T-helper 2 cell treated with Interferon-gamma antibody and Interleukin-4, amounts not matched to agents 100 ng/mL and 5 ng/mL, for 36 hours (primary cell): Measurements from ENCODE around the gene TCERG1. TPM values are rescaled to one million over a fixed set of nuclear protein-coding genes. Genes with fewer than 3 reads are reported as not detected.
"Not testable (repeated sequence)": the region's sequence is repeated elsewhere in the genome, so short reads cannot be mapped to it uniquely, and the experiment has no call there.

ENCODE experiments used
- intact Hi-C: fragments of 100-400 bp; cut with micrococcal nuclease; formaldehyde crosslinking; loops from one replicate; pipeline ENCODE4 v1.15.1; 2023
- total RNA-seq: library from RNA; stranded (reverse); gene quantifications from 2 replicates; pipeline ENCODE4 v1.2.3, GENCODE V29; 2022

Gene TCERG1
- total RNA-seq, 1 donor from 2014 or later: 109 TPM

DNA sequence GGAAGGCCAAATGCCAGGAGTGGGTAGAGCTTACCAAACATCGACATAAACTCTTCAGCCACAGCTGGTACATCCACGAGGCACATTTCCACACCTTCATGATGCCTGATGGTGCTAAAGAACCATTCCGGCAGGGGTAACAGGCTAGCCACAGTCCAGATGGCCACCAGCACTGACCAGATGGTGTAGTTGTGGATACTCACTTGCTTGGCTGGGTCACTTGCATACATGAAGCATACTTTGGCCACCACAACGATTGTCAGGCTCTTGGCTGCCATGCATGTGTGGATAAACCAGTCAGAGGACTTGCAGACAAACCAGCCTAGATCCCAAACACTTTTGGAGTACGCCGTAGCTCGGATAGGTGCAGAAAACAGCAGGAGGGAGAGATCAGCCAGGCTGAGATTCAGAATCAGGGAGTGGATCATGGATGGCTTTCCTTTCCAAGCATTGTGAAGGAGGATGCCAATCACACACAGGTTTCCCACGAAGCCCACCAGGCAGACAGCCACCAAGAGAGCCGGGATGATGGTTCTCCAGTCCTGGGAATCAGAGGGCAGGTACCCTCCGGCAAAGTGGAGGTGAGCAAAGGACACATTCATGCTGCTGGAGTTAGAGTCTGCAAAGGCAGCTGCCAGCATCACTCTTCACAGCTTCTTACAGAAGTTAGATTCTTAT is 68.5 kb downstream of the TCERG1 start:
- intact Hi-C loops: no loop called here

DNA sequence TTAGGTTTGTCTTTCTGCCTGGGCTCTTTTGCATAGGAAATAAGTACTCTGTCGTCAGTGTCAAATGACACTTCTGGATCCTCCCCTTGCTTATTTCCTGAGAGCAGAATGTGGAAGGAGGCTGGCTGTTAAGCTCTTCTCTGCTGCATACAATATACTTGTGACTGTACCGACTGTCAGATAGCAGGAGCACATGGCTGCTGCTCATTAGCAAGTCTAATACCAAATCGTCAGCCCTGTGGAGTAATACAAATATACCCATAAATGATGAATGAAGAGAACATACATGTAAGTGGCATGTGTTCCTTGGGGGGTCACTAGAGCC is 69.0 kb downstream of the TCERG1 start, which contains the start of gene GPR151:
GPR151 (minus strand) TSS at position 40 of the 325 bp plus-strand sequence. CDS start 77 bp downstream, outside the sequence.
- intact Hi-C loops: no loop called here

DNA sequence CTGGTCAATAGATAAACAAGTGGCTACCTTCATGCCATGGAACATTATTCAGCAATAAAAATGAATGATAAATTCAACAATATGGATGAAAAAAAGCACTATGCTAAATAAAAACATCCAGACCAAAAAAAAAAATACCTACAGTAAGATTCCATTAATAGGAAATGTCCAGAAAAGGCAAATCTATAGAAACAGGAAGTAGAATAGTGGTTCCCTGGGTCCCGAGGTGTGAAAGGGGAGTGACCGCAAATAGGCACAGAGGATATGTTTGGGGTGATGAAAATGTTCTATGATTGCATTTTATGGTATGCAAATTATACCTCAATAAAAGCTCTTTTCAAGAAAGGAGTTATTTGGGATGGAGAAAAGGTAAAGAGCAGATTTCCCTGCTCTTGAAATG is 72.4 kb downstream of the TCERG1 start:
- intact Hi-C loops: no loop called here

DNA sequence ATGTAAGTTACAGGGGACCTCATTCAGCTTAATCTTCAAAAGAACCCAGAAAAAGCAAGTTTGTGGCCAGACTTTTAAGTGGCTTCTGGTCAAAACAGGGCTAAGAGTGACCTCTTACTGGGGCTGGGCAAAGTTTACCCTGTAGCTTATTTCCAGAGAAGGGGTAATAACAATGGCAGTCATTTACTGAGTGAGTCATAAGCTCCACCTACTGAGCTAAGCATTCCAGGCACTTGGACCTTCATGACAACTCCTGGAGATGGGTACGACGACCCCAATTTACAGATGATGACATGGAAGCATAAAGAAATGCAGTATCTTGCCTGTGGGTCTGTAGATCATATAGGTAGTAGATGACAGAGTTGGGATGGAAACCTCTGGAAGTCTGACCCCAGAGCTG is 73.6 kb downstream of the TCERG1 start:
- intact Hi-C loops: no loop called here

DNA sequence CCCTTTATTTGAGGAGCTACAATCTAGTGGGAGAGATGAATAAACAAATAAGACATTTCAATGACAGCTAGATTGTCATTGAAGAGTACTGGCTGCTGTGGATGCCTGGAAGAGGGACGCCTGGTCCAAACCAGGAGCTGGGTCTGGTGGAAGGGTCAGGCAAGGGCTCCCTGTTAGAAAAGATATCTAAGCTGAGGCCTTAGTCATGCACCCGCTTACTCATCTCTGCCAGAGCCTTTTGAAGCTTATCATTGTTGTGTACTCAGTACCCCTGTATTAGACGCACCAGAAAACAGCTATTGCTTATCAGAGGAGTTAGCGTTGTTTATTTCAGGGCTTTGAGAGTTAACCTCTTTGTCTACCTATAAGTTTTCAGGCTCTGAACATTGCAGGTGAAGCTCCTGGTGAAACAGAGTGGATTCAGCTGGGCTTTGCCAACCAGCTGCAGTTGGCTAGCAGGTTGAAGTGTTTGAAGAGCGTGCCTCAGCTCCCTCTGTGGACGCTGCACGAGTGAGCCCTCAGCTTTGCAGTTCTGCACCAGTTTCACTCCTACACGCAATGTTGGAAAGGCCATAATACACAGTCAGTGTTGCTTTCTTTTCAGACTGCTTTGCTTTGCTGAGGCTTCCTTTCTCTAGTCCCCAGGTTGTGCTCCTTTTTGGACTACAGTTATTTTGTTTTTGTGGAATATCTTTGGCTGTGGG is 74.4 kb downstream of the TCERG1 start:
- intact Hi-C loops: no loop called here

DNA sequence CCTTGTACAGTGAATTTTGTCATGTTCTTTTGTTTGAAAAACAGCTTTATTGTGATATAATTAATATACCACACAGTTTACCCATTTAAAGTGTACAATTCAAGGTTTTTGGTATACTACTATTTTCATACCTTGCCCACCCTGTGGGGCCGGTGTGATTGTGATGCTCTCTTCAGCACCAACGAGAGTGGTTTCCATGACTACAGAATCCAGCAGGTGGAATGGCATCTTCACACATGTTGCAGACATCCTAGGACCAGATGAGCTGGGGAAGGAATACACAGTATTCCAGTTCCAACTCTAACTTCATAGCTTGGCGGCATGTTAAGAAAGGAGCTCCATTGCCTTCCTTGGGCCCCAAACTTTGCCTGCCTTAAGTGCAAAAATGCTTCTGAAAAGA is 76.6 kb downstream of the TCERG1 start:
- intact Hi-C loops: no loop called here

DNA sequence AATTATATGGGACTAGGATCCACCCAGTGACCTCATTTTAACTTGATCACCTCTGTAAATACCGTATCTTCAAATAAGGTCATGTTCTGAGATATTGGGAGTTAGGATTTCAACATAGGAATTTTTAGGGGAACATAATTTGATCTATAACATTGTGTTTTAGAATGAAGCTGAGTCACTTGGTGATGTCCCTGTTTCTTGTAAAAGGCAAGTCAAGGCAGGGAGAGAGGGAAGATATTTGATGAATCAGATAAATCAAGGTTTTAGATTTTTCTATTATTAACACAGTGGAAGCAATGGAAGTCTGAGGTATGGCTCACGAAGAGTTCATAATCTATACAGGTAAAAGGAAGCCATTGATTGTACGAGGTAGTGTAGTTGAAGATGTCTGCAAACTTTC is 80.7 kb downstream of the TCERG1 start:
- intact Hi-C loops: no loop called here

DNA sequence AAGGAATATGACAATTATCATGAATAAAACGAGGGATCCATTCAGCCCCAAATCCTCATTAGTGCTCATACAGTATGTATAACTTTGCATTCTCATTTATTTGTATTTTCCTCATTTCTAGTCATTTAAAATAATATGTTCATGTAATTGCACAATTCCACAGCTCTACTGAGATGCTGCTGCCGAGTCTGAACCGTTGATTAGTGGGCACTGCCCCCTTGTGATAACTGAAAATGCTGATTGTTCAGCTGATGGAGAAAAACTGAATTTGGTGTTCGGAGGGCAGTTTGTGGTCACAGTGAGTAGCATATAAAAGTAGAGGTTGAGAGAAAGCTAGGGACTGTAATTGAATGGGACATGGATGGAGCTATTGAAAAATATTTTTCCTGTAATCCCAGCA is 81.1 kb downstream of the TCERG1 start:
- intact Hi-C loops: no loop called here

DNA sequence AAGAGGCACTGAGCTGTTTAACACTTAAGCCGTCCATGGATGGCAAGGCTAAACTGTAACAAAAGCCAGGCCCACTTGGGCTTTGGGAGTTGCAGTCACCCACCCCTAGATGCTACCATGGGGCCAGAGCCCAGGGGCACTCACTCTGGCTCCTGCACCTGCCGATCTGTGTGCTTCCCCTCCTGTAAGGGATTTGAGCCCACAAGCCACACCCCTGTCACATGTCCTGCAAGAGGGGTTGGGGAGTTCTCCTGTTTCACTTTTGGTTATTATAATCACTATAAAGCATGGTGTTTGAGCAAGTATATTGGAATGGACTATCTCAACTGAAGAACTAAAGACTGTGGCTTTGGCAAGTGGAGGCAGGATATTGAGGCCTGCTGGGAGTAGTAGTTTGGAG is 82.9 kb downstream of the TCERG1 start:
- intact Hi-C loops: no loop called here

DNA sequence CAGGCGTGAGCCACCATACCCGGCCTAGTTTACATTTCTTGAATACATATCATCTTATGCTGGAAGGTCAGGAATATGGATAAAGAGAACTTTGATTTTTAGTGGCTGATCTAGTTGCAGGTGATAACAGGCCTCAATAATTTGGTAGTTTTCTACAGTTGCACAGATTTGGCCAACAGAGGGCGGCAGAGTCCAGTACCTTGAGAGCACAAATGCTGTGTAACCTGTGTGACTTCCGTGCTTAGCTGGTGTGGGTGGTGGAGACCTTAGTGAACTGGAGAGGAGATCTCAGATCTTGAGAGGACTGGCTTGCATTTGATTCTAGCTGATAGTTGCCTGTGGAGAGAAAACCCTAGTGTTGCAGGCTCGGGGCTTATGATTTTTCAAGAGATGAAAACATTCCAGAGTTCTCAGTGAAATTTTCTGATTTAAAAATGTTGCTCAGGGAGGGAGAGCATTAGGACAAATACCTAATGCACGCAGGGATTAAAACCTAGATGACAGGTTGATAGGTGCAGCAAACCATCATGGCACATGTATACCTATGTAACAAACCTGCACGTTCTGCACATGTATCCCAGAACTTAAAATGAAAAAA is 86.2 kb downstream of the TCERG1 start:
- intact Hi-C loops: loop anchor here (2.0 kb wide), 2 partner anchors 433 to 655 kb away; no protein-coding TSS in a partner anchor

DNA sequence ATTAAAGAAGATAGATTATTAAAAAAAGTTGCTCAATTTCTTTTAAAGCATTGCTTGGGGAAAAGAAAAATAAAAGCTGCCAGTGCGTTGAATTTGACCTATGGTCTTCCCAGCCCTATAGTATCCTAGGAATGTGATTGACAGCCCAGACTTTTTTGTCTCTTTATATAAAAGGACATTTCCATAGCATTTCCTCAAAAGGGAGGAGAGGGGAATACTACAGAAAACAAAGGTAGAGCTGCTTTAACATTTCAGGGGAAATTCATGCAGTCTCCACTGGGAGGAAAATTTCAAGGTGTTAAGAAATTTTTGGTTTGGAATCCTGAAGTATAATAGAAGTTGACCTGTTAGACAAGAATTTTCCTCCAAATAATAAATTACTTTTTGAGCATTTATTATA is 86.7 kb downstream of the TCERG1 start:
- intact Hi-C loops: loop anchor here (2.0 kb wide), 2 partner anchors 433 to 655 kb away; no protein-coding TSS in a partner anchor

DNA sequence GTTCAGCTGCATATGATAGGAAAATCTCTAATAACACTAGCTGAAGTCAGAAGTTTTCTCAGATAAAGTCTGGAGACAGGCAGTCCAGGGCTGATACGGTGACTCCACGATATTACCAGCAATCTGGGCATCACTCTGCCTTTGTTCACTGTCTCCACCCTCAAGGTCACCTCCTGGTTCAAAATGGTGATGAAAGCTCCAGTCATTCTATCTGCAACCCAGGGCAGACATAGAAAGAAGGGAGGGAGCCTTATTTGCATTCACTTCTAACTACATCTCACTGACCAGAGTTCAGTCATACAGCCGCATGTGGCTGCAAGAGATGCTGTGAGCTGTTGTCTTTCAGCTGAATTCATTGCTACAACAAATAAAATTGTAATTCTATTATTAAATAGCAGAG is 91.3 kb downstream of the TCERG1 start:
- intact Hi-C loops: no loop called here

DNA sequence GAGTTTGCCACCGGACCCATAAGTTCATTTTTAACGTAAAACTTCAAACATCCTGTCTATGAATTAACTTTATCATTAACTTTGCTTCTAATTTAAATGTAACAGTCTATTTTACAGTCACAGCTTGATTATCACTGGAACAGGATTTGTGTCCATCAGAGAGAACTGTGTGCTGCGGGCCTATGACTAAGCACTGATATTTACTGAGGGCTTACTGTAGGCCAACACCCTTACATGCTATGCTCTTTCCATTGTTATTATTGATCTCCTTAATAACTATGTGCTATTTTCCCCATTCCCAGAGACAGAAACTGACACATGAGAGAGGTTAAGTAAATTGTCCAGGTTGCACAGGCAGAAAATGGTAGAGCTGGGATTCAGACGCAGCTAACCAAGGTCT is 92.8 kb downstream of the TCERG1 start:
- intact Hi-C loops: loop anchor here (5.0 kb wide), 1 partner anchor 122 kb away; no protein-coding TSS in a partner anchor

DNA sequence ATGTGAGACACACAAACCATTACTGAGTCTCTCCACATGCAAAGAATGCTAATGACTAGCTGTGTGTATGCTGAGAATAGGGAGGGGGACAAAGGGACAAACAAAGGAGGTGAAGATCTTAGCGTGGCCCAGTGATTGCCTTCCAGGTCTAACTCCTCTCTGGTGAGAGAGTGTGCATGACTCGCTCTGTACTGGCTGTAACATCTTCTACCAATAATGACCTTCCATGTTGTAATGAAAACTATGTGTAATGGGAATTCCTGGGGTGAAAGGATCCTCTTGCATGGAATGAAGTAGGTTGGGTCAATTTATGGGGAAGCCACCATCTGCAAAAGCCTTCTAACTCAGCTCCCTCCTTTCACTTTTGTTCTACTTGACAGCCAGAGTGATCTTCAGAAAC is 93.3 kb downstream of the TCERG1 start:
- intact Hi-C loops: loop anchor here (5.0 kb wide), 1 partner anchor 122 kb away; no protein-coding TSS in a partner anchor

DNA sequence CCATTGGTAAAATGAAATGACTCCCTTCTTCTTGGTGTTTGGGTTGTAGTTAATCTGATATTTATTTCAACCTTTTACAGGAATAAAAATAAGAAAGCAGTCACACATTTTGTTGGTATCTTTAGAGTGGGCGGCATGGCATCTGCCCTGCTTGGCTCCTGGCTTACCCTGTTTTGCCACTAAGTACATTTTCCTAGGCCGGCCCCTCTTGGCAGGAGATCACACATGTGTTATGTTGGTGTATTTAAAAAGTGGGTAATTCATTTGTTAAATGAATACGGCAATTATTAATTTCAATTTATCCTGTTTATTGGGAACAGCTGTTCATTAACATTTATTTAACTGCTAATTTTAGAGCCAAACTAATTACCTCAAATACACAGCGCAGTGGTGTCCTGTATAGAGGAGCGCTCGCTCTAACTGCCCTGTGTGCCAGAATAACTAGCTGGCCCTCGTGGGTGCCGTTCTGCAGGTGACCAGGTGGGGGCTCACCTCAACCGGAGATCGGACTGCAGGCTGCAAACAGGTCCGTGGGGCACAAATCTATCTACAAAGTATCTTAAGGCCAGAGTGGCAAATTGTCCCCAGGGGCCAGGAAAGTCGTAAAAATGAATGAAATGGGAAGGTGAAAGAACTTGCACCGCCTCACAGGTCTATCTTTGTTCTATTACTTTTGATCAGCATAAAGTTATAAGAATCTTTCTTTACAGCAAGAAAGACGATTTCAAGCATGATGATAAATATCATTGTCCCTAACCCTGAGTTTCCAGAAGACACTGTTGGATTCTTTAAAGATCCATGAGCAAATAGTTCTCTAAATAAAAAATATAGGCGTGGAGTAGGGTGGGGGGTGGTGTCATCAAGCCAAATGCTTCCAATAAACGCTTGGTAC is 95.1 kb downstream of the TCERG1 start:
- intact Hi-C loops: loop anchor here (1.0 to 5.0 kb wide), 3 partner anchors 120 to 647 kb away; no protein-coding TSS in a partner anchor

DNA sequence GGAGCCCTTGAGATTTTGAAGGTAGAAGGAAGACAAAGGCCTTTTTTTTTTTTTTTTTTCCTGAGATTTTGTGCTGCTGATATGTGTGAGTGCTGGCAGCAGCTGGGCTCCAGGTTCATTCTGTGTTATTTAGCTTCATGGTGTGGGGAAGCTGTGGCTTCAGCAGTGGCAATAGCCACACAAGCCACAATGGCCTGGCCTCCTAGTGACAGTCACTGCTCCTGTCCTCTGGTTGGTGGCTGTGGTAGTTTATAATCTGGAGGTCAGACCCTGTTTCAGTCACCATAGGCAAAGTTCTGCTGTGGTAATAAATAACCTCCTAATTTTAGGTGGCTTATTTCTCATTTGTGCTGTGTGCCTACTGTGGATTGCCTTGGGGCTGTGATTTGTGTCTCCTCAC is 97.1 kb downstream of the TCERG1 start:
- intact Hi-C loops: loop anchor here (5.0 kb wide), 1 partner anchor 118 kb away; no protein-coding TSS in a partner anchor

DNA sequence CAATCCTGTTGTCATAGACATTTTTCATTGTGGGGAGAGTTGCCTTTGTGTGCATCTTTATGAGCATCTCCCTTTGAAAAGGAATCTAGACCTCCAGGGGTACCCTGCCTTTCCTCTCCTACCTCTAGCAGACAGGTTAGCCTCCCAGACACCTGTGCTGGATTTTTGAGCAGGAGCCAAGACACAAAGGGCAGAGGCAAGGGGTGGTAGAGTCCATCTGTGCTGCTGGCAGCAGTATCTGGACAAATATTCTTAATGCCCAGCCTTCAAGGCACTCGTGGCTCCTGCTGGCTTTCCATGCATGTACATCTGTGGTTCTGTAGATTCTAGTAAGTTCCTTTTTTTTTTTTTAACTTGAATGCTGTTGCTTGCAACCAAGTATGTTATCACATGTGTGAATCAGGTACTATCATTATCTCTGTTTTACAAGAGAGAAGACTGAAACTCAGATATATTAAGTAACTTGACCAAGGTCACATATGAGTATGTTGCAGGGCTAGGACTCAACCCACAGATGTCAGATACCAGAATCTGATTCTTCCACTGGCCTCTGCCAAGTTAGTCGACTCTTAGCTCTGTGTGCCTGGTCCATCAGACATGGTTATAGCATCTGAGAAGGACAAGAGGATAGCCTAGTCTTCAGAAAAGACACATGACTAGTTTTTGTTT is 101.8 kb downstream of the TCERG1 start:
- intact Hi-C loops: no loop called here

DNA sequence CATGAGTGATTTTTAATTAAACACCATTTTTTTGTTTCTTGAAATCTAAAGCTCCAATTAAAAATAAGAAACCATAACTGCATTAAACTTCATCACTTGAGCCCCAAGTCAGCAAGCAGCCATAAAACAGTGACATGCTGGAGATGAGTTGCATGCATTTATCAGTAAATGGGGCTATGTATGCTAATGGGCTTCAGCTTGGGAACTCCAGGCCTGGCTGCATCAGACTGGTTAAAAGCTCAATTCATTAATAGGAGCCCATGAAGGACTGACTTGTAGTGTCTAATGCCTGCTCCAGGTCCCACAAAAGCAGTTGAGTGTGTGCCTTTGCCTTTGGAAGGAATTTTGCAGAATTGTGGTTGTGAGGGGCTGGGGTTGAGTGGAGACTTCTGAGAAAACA is 102.5 kb downstream of the TCERG1 start:
- intact Hi-C loops: no loop called here

DNA sequence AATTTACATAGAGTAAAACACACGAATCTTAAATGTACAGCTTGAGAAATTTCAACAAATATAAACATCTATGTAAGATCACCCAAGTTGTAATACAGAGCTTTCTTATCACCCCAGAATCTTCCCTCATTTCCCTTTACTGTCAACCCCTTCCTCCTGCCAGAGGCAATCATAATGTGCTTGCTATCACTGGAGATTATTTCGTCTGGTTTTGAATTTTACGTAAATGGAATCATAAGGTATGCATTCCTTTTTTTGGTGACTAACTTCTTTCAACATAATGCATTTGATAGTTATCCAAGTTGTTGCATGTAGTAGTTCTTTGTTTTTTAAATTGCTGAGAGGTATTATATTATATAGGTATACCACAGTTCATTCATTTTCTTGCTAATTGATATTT is 106.3 kb downstream of the TCERG1 start:
- intact Hi-C loops: no loop called here

DNA sequence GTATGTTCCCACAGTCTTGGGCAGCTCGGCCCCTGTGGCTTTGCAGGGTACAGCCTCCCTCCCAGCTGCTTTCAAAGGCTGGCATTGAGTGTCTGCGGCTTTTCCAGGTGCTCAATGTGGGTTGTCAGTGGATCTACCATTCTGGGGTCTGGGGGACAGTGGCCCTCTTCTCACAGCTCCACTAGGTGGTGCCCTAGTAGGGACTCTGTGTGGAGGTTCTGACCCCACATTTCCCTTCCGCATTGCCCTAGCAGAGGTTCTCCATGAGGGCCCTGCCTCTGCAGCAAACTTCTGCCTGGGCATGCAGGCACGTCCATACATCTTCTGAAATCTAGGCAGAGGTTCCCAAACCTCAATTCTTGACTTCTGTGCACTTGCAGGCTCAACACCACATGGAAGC is 109.8 kb downstream of the TCERG1 start:
- intact Hi-C loops: not testable (repeated sequence)
